Suprapubic skin (tissue), 4 donors: Measurements from ENCODE around the gene LHX2. TPM values are rescaled to one million over a fixed set of nuclear protein-coding genes. Genes with fewer than 3 reads are reported as not detected.
A peak's percentile ranks its signal among the peaks of the same experiment; 100 is the strongest.

ENCODE experiments used
- DNase-seq, 2 donors: peaks; one replicate each; pipeline ENCODE4 v3.0.0-alpha.2; 2019; ENCODE audit warnings: low spot score in 2 of 2
- H3K27ac ChIP-seq: fragments of 200-600 bp; sonication (generic); one replicate; pipeline ENCODE4 v1.5.1; 2019
- H3K27me3 ChIP-seq: fragments of 200-600 bp; sonication (generic); one replicate; pipeline ENCODE4 v1.5.1; 2019
- H3K36me3 ChIP-seq: fragments of 200-600 bp; sonication (generic); one replicate; pipeline ENCODE4 v1.5.1; 2019
- H3K4me1 ChIP-seq: fragments of 200-600 bp; sonication (generic); one replicate; pipeline ENCODE4 v1.5.1; 2019
- H3K4me3 ChIP-seq: fragments of 200-600 bp; sonication (generic); one replicate; pipeline ENCODE4 v1.5.1; 2019; ENCODE audit warnings: mild to moderate bottlenecking
- H3K9me3 ChIP-seq: fragments of 200-600 bp; sonication (generic); one replicate; pipeline ENCODE4 v1.5.1; 2019
- CTCF ChIP-seq, 2 donors: fragments of 200-600 bp in 1 of 2; fragments of 450-650 bp in 1 of 2; sonication (generic) in 1 of 2; IDR thresholded peaks; one replicate each; pipeline ENCODE4 v1.5.1; 2016 to 2019; ENCODE audit warnings: antibody characterized with exemption in 2 of 2, mild to moderate bottlenecking in 1 of 2, moderate library complexity in 1 of 2
- EP300 ChIP-seq: sonication (generic); formaldehyde crosslinking; IDR thresholded peaks from one replicate; pipeline ENCODE4 v1.6.1; 2017; ENCODE audit warnings: antibody characterized with exemption
- POLR2A ChIP-seq, 2 donors: fragments of 450-650 bp; IDR thresholded peaks; one replicate each; pipeline ENCODE4 v1.6.1; 2017; ENCODE audit warnings: antibody characterized with exemption in 2 of 2, mild to moderate bottlenecking in 2 of 2, moderate library complexity in 2 of 2
- POLR2AphosphoS5 ChIP-seq, 3 donors: sonication (generic); formaldehyde crosslinking; IDR thresholded peaks; one replicate each; pipeline ENCODE4 v1.6.1; 2017; ENCODE audit warnings: antibody characterized with exemption in 3 of 3
- WGBS: methylation state at CpG from one replicate; pipeline ENCODE4 v1.1.5; 2018; 5-methylcytosine and 5-hydroxymethylcytosine counted together
- total RNA-seq, 4 donors: library from RNA; depleted of rRNA; stranded (reverse); fragments of >200 nt; gene quantifications; one replicate each; pipeline ENCODE4 v1.1.0, GENCODE V29; 2016

LHX2 gene
- total RNA-seq, 4 donors from 2014 or later = 1.7 to 20.6 (median 11.6) TPM

DNA sequence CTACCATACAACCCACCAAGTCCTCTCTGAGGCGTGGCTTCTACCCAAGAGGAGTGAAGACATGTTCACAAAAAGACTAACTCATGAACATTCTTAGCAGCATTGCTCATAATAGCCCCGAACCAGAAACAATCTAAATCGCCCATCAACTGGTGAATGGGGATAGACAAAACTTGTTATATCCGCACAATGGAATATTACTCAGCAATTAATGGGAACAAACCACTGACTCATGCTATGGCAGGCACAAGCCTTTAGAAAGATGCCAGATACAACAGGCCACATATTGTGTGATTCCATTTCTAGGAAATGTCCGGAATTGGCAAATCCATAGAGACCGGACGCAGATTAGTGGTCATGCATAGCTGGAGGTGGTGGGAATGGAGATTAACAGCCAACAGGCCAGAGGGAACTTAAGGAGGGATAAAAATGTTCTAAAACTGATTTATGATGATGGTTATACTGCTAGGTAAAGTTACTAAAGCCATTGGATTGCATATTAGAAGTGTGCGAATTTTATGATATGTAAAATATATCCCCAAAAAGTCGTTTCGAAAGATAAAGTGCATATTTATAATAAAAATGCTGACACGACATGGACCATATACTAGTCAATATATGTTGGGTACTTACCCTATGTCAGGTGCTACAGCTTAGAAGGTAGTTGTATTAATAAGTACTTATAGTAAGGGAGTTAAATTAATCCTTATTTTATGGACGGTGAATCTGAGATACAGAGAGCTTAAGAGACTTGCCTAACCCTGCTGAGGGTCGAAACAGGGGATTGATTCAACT lies 55.4 kb downstream of the LHX2 start:
- Histone ChIP-seq H3K4me1 (no peaks in the 10 kb centered on the region), H3K9me3 (no peaks in the 10 kb centered on the region), H3K27ac (no peak overlapping the region), H3K4me3 (no peak overlapping the region), H3K27me3 (peaks cover 9% of the 10 kb centered on the region), H3K36me3 (no peaks in the 10 kb centered on the region)
- no peak for DNase-seq
- 87% methylated on average over 13 of the region's 13 CpGs for WGBS
- TF ChIP-seq EP300 (no peak), POLR2AphosphoS5 (IDR thresholded peaks at IDR 0.05) (no peak), CTCF (IDR thresholded peaks at IDR 0.05) (no peak), POLR2A (IDR thresholded peaks at IDR 0.05) (no peak)

DNA sequence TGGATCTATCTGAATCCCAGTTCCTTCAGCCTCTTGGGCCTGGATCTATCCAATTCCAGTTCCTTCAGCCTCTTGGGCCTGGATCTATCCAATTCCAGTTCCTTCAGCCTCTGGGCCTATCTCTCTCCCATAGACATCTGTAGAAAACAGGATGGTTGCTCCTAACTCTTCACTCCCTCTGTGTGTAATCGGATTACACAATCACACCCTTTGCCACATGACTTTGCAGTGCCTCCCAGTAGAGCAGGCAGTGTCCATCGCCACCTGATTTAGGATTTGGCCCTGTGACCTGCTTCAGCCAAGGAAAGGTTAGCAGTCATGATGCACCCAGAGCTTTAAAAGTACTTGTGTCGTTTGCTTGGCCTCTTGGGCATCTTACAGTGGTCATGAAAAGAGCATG lies 56.7 kb downstream of the LHX2 start:
- Histone ChIP-seq H3K27ac (no peak overlapping the region), H3K4me3 (no peak overlapping the region), H3K27me3 (peaks cover 19% of the 10 kb centered on the region), H3K4me1 (no peaks in the 10 kb centered on the region), H3K9me3 (no peaks in the 10 kb centered on the region), H3K36me3 (no peaks in the 10 kb centered on the region)
- TF ChIP-seq POLR2A (IDR thresholded peaks at IDR 0.05) = no peak
- no peak for TF ChIP-seq CTCF (IDR thresholded peaks at IDR 0.05)
- no peak for TF ChIP-seq POLR2AphosphoS5 (IDR thresholded peaks at IDR 0.05)
- TF ChIP-seq EP300 = no peak
- DNase-seq = no peak
- 95% methylated on average over 3 of the region's 3 CpGs for WGBS

GRCh38 chr9:124074746-124075145 lies 63.2 kb downstream of the LHX2 start:
- Histone ChIP-seq H3K4me1 (peaks cover 16% of the 10 kb centered on the region), H3K4me3 (no peak overlapping the region), H3K36me3 (no peaks in the 10 kb centered on the region), H3K27me3 (peaks cover 19% of the 10 kb centered on the region), H3K27ac (no peak overlapping the region), H3K9me3 (no peaks in the 10 kb centered on the region)
- 33% methylated on average over 1 of the region's 1 CpG for WGBS
- DNase-seq = no peak
- TF ChIP-seq CTCF (IDR thresholded peaks at IDR 0.05) (no peak), POLR2A (IDR thresholded peaks at IDR 0.05) (no peak), EP300 (no peak), POLR2AphosphoS5 (IDR thresholded peaks at IDR 0.05) (no peak)

GRCh38 chr9:124075761-124076160 lies 64.2 kb downstream of the LHX2 start:
- TF ChIP-seq POLR2A (IDR thresholded peaks at IDR 0.05) (no peak), POLR2AphosphoS5 (IDR thresholded peaks at IDR 0.05) (no peak), CTCF (IDR thresholded peaks at IDR 0.05) (no peak), EP300 (no peak)
- DNase-seq = no peak
- Histone ChIP-seq H3K4me1 (peaks cover 16% of the 10 kb centered on the region), H3K27me3 (peaks cover 18% of the 10 kb centered on the region), H3K9me3 (no peaks in the 10 kb centered on the region), H3K27ac (no peak overlapping the region), H3K4me3 (no peak overlapping the region), H3K36me3 (no peaks in the 10 kb centered on the region)
- WGBS = 85% methylated on average over 3 of the region's 3 CpGs

DNA sequence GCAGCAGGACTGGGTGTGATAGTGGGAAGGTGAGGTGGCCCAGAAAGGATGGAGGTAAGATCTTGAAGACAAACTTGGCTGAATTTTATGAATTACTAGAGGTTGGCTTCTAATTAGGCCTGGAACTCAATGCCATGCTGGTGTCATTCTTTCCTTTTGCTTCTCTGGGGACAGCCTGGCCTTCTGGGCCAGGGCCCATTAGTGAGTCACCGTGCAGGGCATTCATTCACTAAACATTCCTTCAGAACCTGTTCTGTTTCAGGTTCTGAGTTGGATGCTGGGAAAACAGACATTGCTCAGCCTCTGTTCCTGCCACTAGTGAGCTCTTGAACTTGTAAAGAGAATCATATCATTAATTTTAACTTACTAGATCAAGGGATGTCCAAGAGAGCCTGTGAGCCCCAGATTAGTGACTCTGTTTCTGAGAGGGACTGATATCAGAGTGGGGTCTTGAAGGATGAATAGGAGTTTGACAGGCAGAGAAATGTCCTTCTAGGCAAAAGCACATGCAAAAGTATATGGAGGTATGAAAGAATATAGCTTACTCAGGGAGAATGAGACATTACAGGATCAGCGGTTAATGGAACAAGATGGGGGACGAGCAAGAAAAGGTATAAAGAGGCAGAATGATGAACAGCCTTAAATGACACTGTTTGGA lies 66.5 kb downstream of the LHX2 start:
- Histone ChIP-seq H3K9me3 (no peaks in the 10 kb centered on the region), H3K4me3 (no peak overlapping the region), H3K36me3 (no peaks in the 10 kb centered on the region), H3K27ac (peak overlapping the region; percentile 68), H3K27me3 (peaks cover 3% of the 10 kb centered on the region), H3K4me1 (peaks cover 16% of the 10 kb centered on the region)
- WGBS = 79% methylated on average over 3 of the region's 3 CpGs
- no peak for DNase-seq
- TF ChIP-seq CTCF (IDR thresholded peaks at IDR 0.05) (no peak), POLR2A (IDR thresholded peaks at IDR 0.05) (no peak), EP300 (no peak), POLR2AphosphoS5 (IDR thresholded peaks at IDR 0.05) (no peak)
